Spleen (tissue), 7 donors: ENCODE results near the gene PLXNC1.

Experiments
- POLR2A ChIP-seq, 3 donors: fragments of 450-650 bp; IDR thresholded peaks; one replicate each; pipeline ENCODE4 v1.5.1; 2017; ENCODE audit warnings: antibody characterized with exemption in 3 of 3, mild to moderate bottlenecking in 1 of 3
- TF ChIP-seq, protein P1 (sequence below), 11 experiments: fragments of 200-600 bp in 7 of 11; fragments of 450-650 bp in 4 of 11; sonication (generic) in 4 of 11; IDR thresholded peaks in 8 of 11; conservative IDR thresholded peaks in 3 of 11; 1 replicate in 7 of 11; 2 replicates in 4 of 11; pipeline versions ENCODE4 v1.4.0 to v1.8.0; 2016 to 2021; ENCODE audit warnings: antibody characterized with exemption in 11 of 11, inconsistent platforms in 4 of 11, mild to moderate bottlenecking in 1 of 11
- donor health status: DM: no; HTN: no; CAD: no; lungs with moderate emphysema.
- donor health status: DM: no; HTN: no; CAD: no.
- donor health status: DM: no; HTN: no; CAD: no.

DNA sequence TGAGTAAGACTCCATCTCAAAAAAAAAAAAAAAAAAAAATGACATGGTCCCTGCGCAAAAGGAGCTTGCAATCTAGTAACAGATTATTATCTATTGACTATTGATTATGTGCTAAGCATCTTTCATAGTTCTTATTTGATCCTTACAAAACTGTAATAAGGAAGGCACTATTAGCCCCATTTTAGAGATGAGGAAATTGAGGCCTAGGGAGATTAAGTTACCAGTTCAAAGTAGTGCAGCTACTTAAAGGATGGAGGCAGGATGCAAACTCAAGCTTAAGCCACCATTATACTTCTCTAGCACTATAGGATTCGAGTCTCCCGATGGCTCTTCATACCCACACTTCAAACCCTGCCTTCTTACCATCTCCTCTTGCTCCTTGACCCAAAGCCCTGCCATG is 31.3 kb downstream of the PLXNC1 start:
- TF ChIP-seq, protein P1, sequence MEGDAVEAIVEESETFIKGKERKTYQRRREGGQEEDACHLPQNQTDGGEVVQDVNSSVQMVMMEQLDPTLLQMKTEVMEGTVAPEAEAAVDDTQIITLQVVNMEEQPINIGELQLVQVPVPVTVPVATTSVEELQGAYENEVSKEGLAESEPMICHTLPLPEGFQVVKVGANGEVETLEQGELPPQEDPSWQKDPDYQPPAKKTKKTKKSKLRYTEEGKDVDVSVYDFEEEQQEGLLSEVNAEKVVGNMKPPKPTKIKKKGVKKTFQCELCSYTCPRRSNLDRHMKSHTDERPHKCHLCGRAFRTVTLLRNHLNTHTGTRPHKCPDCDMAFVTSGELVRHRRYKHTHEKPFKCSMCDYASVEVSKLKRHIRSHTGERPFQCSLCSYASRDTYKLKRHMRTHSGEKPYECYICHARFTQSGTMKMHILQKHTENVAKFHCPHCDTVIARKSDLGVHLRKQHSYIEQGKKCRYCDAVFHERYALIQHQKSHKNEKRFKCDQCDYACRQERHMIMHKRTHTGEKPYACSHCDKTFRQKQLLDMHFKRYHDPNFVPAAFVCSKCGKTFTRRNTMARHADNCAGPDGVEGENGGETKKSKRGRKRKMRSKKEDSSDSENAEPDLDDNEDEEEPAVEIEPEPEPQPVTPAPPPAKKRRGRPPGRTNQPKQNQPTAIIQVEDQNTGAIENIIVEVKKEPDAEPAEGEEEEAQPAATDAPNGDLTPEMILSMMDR (IDR thresholded peaks at IDR 0.05 in 8 of 11, conservative IDR thresholded peaks at IDR 0.05 in 3 of 11) = no peak
- no peak for TF ChIP-seq POLR2A (IDR thresholded peaks at IDR 0.05)
